H1 (cell line): ENCODE data around the gene BCL2L1. TPM values are rescaled to one million over a fixed set of nuclear protein-coding genes. Genes with fewer than 3 reads are reported as not detected.

ENCODE experiments used
- CTCF ChIA-PET: fragments of 300-600 bp; sonication (Branson Sonifier 250); formaldehyde crosslinking; loops from one replicate; lab custom pipeline; 2021; ENCODE audit not compliant: partially characterized antibody; lab: Charles Lee
- POLR2A ChIA-PET: fragments of 300-600 bp; sonication (Branson Sonifier 250); formaldehyde crosslinking; loops from one replicate; lab custom pipeline; 2021; ENCODE audit warnings: inconsistent platforms; ENCODE audit not compliant: partially characterized antibody; lab: Charles Lee
- DNase-seq, 2 experiments: peaks; one replicate each; pipeline versions ENCODE4 v3.0.0 to v3.0.0-alpha.2; 2010 to 2022; ENCODE audit warnings: low spot score in 2 of 2, low read depth in 1 of 2, mixed read lengths in 1 of 2
- FAIRE-seq: peaks from 2 replicates; lab custom pipeline; 2011; peaks lifted over from hg19 to GRCh38; lab: Jason Lieb, UNC
- H2AFZ ChIP-seq: 2 replicates; pipeline ENCODE4 v1.8.1; 2012; ENCODE audit warnings: low read length, inconsistent platforms
- H2AK5ac ChIP-seq: 2 replicates; pipeline ENCODE4 v1.6.1; 2013; ENCODE audit warnings: low read depth, low read length
- H2BK120ac ChIP-seq: replicated peaks from 2 replicates; pipeline ENCODE3; 2013; ENCODE audit warnings: low read depth, low read length, inconsistent platforms
- H2BK12ac ChIP-seq: 2 replicates; pipeline ENCODE4 v1.6.1; 2013; ENCODE audit warnings: low read depth, low read length
- H2BK15ac ChIP-seq: 2 replicates; pipeline ENCODE4 v1.6.1; 2013; ENCODE audit warnings: low read length
- H2BK20ac ChIP-seq: 2 replicates; pipeline ENCODE4 v1.6.1; 2013; ENCODE audit warnings: low read length
- H2BK5ac ChIP-seq: 2 replicates; pipeline ENCODE4 v1.6.1; 2013; ENCODE audit warnings: low read depth, low read length
- H3K14ac ChIP-seq: 2 replicates; pipeline ENCODE4 v1.6.1; 2013; ENCODE audit warnings: inconsistent platforms; ENCODE audit not compliant: insufficient read length
- H3K18ac ChIP-seq: 2 replicates; pipeline ENCODE4 v1.6.1; 2013; ENCODE audit warnings: low read length; ENCODE audit errors: extremely low read depth
- H3K23ac ChIP-seq: 2 replicates; pipeline ENCODE4 v1.6.1; 2013; ENCODE audit warnings: inconsistent platforms; ENCODE audit not compliant: insufficient read length
- H3K23me2 ChIP-seq: 2 replicates; pipeline ENCODE4 v1.6.1; 2013; ENCODE audit warnings: low read depth, low read length
- H3K27ac ChIP-seq: 2 replicates; pipeline ENCODE4 v1.6.1; 2011; ENCODE audit warnings: low read depth, low read length, inconsistent platforms
- H3K27me3 ChIP-seq, 4 experiments: replicated peaks in 1 of 4; 1 replicate in 1 of 4; 2 replicates in 3 of 4; pipeline versions ENCODE4 v1.6.1 to v1.8.1; 2011 to 2013; ENCODE audit warnings: low read length in 3 of 4, mild to moderate bottlenecking in 3 of 4, inconsistent platforms in 2 of 4, mixed read lengths in 2 of 4, moderate library complexity in 1 of 4; ENCODE audit not compliant: control insufficient read depth in 3 of 4, insufficient read depth in 3 of 4; ENCODE audit errors: extremely low read depth in 1 of 4
- H3K36me3 ChIP-seq, 4 experiments: 2 replicates each; pipeline versions ENCODE4 v1.6.1 to v1.8.1; 2011 to 2013; ENCODE audit warnings: mild to moderate bottlenecking in 4 of 4, low read length in 3 of 4, moderate library complexity in 2 of 4, control low read depth in 1 of 4, inconsistent platforms in 1 of 4; ENCODE audit not compliant: insufficient read depth in 4 of 4, control insufficient read depth in 2 of 4
- H3K4ac ChIP-seq: replicated peaks from 2 replicates; pipeline ENCODE3; 2013; ENCODE audit warnings: low read length, low read depth, mixed read lengths, inconsistent platforms; ENCODE audit not compliant: insufficient read length
- H3K4me1 ChIP-seq, 4 experiments: replicated peaks in 1 of 4; 1 replicate in 1 of 4; 2 replicates in 3 of 4; pipeline versions ENCODE4 v1.6.1 to v1.8.1; 2011 to 2013; ENCODE audit warnings: low read length in 3 of 4, inconsistent platforms in 2 of 4, mixed read lengths in 1 of 4; ENCODE audit not compliant: insufficient read depth in 4 of 4, control insufficient read depth in 3 of 4
- H3K4me2 ChIP-seq, 2 experiments: 2 replicates each; pipeline versions ENCODE4 v1.6.1 to v1.8.1; 2011 to 2013; ENCODE audit warnings: low read depth in 2 of 2, low read length in 2 of 2, control low read depth in 1 of 2, inconsistent platforms in 1 of 2, mild to moderate bottlenecking in 1 of 2; ENCODE audit not compliant: insufficient read depth in 1 of 2
- H3K4me3 ChIP-seq, 4 experiments: fragments of 200-600, 300-600 bp in 1 of 4; sonication (generic), shearing (Covaris generic), sonication (Bioruptor Twin) in 1 of 4; 2 replicates each; pipeline versions ENCODE4 v1.5.1 to v1.8.1; 2011 to 2016; ENCODE audit warnings: low read length in 4 of 4, low read depth in 3 of 4, control low read depth in 2 of 4, inconsistent platforms in 2 of 4, mild to moderate bottlenecking in 2 of 4, mixed read lengths in 1 of 4, moderate library complexity in 1 of 4; ENCODE audit not compliant: insufficient read depth in 2 of 4; ENCODE audit errors: extremely low read depth in 1 of 4
- H3K56ac ChIP-seq: replicated peaks from 2 replicates; pipeline ENCODE3; 2013; ENCODE audit warnings: low read depth, mild to moderate bottlenecking, mixed read lengths, low read length, inconsistent platforms; ENCODE audit not compliant: insufficient read length
- H3K79me1 ChIP-seq: 2 replicates; pipeline ENCODE4 v1.6.1; 2013; ENCODE audit warnings: low read depth, low read length, control low read depth
- H3K79me2 ChIP-seq, 2 experiments: 2 replicates each; pipeline versions ENCODE4 v1.6.1 to v1.8.1; 2012 to 2013; ENCODE audit warnings: low read length in 2 of 2, mild to moderate bottlenecking in 2 of 2, inconsistent platforms in 1 of 2; ENCODE audit not compliant: insufficient read depth in 2 of 2, control insufficient read depth in 1 of 2
- H3K9ac ChIP-seq, 4 experiments: replicated peaks in 1 of 4; 1 replicate in 1 of 4; 2 replicates in 3 of 4; pipeline versions ENCODE4 v1.6.1 to v1.8.1; 2011 to 2013; ENCODE audit warnings: low read depth in 3 of 4, low read length in 3 of 4, control low read depth in 2 of 4, mild to moderate bottlenecking in 2 of 4, moderate library complexity in 2 of 4, inconsistent platforms in 1 of 4; ENCODE audit errors: extremely low read depth in 1 of 4
- H3K9me3 ChIP-seq, 2 experiments: 2 replicates each; pipeline versions ENCODE4 v1.6.1 to v1.8.1; 2012 to 2013; ENCODE audit warnings: mild to moderate bottlenecking in 2 of 2, moderate library complexity in 2 of 2, control low read depth in 1 of 2, inconsistent platforms in 1 of 2, low read depth in 1 of 2, low read length in 1 of 2, mixed read lengths in 1 of 2; ENCODE audit not compliant: insufficient read depth in 2 of 2
- H4K20me1 ChIP-seq, 2 experiments: replicated peaks in 1 of 2; 2 replicates each; pipeline versions ENCODE3 to v1.8.1; 2011 to 2013; ENCODE audit warnings: inconsistent platforms in 2 of 2, low read length in 2 of 2, mild to moderate bottlenecking in 1 of 2; ENCODE audit not compliant: insufficient read depth in 2 of 2, control insufficient read depth in 1 of 2
- H4K5ac ChIP-seq: 2 replicates; pipeline ENCODE4 v1.6.1; 2013; ENCODE audit warnings: low read length, low read depth, mixed read lengths, inconsistent platforms; ENCODE audit not compliant: insufficient read length
- H4K8ac ChIP-seq: 2 replicates; pipeline ENCODE4 v1.8.0; 2013; ENCODE audit warnings: mild to moderate bottlenecking, moderate library complexity, low read length, inconsistent platforms; ENCODE audit not compliant: insufficient read depth; ENCODE audit errors: extremely low read depth
- H4K91ac ChIP-seq: replicated peaks from 2 replicates; pipeline ENCODE3; 2013; ENCODE audit warnings: low read length, mixed read lengths, inconsistent platforms; ENCODE audit not compliant: insufficient read length
- CTBP2 ChIP-seq: IDR thresholded peaks from 2 replicates; pipeline ENCODE4 v1.7.0; 2011; ENCODE audit warnings: borderline replicate concordance, mild to moderate bottlenecking, moderate library complexity, mixed read lengths, low read length; ENCODE audit not compliant: insufficient read depth, insufficient read length
- JUN ChIP-seq: IDR thresholded peaks from 2 replicates; pipeline ENCODE4 v1.6.1; 2011; ENCODE audit warnings: low read depth, mild to moderate bottlenecking, improper control_type of control experiment, low read length
- POU5F1 ChIP-seq: IDR thresholded peaks from 2 replicates; pipeline ENCODE4 v1.6.1; 2011; ENCODE audit warnings: low read depth, mild to moderate bottlenecking, low read length, moderate library complexity
- RAD21 ChIP-seq, 2 experiments: IDR thresholded peaks in 1 of 2; conservative IDR thresholded peaks in 1 of 2; 2 replicates each; pipeline ENCODE4 v1.6.1; 2011; ENCODE audit warnings: low read depth in 2 of 2, low read length in 2 of 2, improper control_type of control experiment in 1 of 2, inconsistent platforms in 1 of 2, mild to moderate bottlenecking in 1 of 2, moderate library complexity in 1 of 2
- RNF2 ChIP-seq: fragments of 200-900, 300-1000 bp; sonication (generic); IDR thresholded peaks from 2 replicates; pipeline ENCODE4 v1.7.1; 2016; ENCODE audit warnings: borderline replicate concordance, low read depth, mild to moderate bottlenecking, antibody characterized with exemption, low read length; ENCODE audit not compliant: poor library complexity, severe bottlenecking; ENCODE audit errors: missing control alignments
- RXRA ChIP-seq: IDR thresholded peaks from 2 replicates; pipeline ENCODE4 v1.6.1; 2011; ENCODE audit warnings: low read depth, mild to moderate bottlenecking, low read length, moderate library complexity; ENCODE audit not compliant: insufficient read depth
- SIRT6 ChIP-seq: IDR thresholded peaks from one replicate; pipeline ENCODE4 v1.7.1; 2012; ENCODE audit warnings: low read length, inconsistent platforms
- SP1 ChIP-seq: IDR thresholded peaks from 2 replicates; pipeline ENCODE4 v1.6.1; 2011; ENCODE audit warnings: low read depth, low read length
- USF2 ChIP-seq: IDR thresholded peaks from 2 replicates; pipeline ENCODE4 v1.6.1; 2011; ENCODE audit warnings: low read length, improper control_type of control experiment
- WGBS, 2 experiments: shearing (Covaris generic) in 1 of 2; methylation state at CpG; one replicate each; pipeline versions ENCODE4 v1.1.6 to v1.1.7; 2013 to 2015; ENCODE audit warnings: low lambda C conversion rate in 2 of 2, mixed read lengths in 2 of 2, inconsistent platforms in 1 of 2, low coverage in 1 of 2, missing lambda C conversion rate in 1 of 2; ENCODE audit not compliant: insufficient replicate concordance in 2 of 2, insufficient coverage in 1 of 2, insufficient read length in 1 of 2; ENCODE audit errors: extremely low coverage in 1 of 2, missing lambda C conversion rate in 1 of 2; 5-methylcytosine and 5-hydroxymethylcytosine counted together
- polyA plus RNA-seq, 7 experiments: library from polyadenylated mRNA; depleted of rRNA in 3 of 7; stranded (reverse) in 5 of 7; unstranded in 2 of 7; fragments of >200 nt in 5 of 7; fragments of 200-250 nt in 2 of 7; gene quantifications; 1 replicate in 5 of 7; 2 replicates in 1 of 7; 4 replicates in 1 of 7; pipeline versions ENCODE4 v1.2.1 to v1.2.3, GENCODE V29; 2011 to 2013; ENCODE audit warnings: missing spikeins in 2 of 7, mixed read lengths in 2 of 7
- total RNA-seq: library from RNA; stranded (reverse); fragmentation: NEBNext Ultra II Directional; extraction: Animal tissue kit (Norgen Biotek cat#: 25700); gene quantifications from 2 replicates; pipeline ENCODE4 v1.2.1, GENCODE V29; 2021

The BCL2L1 gene
- total and polyA plus RNA-seq, 2 of the 8 experiments (the other 6 are each of a cell fraction or from before 2014, with no cell fraction given) = 64.9 to 66.1 TPM

GRCh38 chr20:31746068-31746878 lies 23.6 kb upstream of the BCL2L1 start:
- Histone ChIP-seq H3K79me2 (peaks cover 0 to 75% of the 10 kb centered on the region in 2 experiments; a peak in 2 of 4 replicates), H2AK5ac (no peak overlapping the region), H2BK5ac (no peak overlapping the region), H3K27me3 (no peaks in the 10 kb centered on the region), H3K14ac (no peak overlapping the region), H3K27ac (no peak overlapping the region), H3K23me2 (no peaks in the 10 kb centered on the region), H4K20me1 (peaks cover 3 to 5% of the 10 kb centered on the region in 2 experiments), H3K9ac (no peak overlapping the region), H3K4ac (no peak overlapping the region), H3K9me3 (no peaks in the 10 kb centered on the region), H3K56ac (no peak overlapping the region), H3K79me1 (0 out of 2 replicates have a peak, but pooled peaks cover 2% of the 10 kb centered on the region), H2AFZ (no peak overlapping the region), H2BK120ac (no peak overlapping the region), H3K23ac (no peak overlapping the region), H3K4me3 (no peak overlapping the region), H3K36me3 (peaks cover 10 to 37% (median 25%) of the 10 kb centered on the region in 4 experiments; a peak in 5 of 8 replicates), H4K5ac (no peak overlapping the region), H3K18ac (no peak overlapping the region), H3K4me1 (peaks cover 0 to 2% (median 0%) of the 10 kb centered on the region in 4 experiments; a peak in 1 of 7 replicates), H4K8ac (no peak overlapping the region), H2BK12ac (no peak overlapping the region), H2BK20ac (no peak overlapping the region), H3K4me2 (no peak overlapping the region), H2BK15ac (no peak overlapping the region), H4K91ac (no peak overlapping the region)
- WGBS, 2 experiments = 95% methylated on average over 1 of the region's 1 CpG; no CpG with 5 or more reads in 1 of the 2 experiments
- CTCF ChIA-PET = interaction anchor here (0.9 to 1.9 kb wide), 3 partner anchors 9 to 134 kb away, joined by 4 to 5 read pairs (median 5); no protein-coding TSS in a partner anchor
- no peak for DNase-seq
- no peak for FAIRE-seq
- POLR2A ChIA-PET = interaction anchor here (1.0 to 1.2 kb wide), 2 partner anchors 11 to 141 kb away, joined by 3 read pairs; partner anchors contain the start of gene ID1
- TF ChIP-seq SIRT6 = no peak
- TF ChIP-seq JUN = no peak
- no peak for TF ChIP-seq SP1
- no peak for TF ChIP-seq POU5F1
- TF ChIP-seq CTBP2 = no peak
- no peak for TF ChIP-seq RXRA
- no peak for TF ChIP-seq RNF2
- no peak for TF ChIP-seq USF2
- TF ChIP-seq RAD21 (IDR thresholded peaks at IDR 0.05 in 1 of 2, conservative IDR thresholded peaks at IDR 0.05 in 1 of 2; ENCODE audit: low read depth in 2 of 2, low read length in 2 of 2) = no peak
